Sigmoid colon (tissue), 7 donors: ENCODE data around the gene MYL12B. TPM values are rescaled to one million over a fixed set of nuclear protein-coding genes. Genes with fewer than 3 reads are reported as not detected.
"Not testable (repeated sequence)": the region's sequence is repeated elsewhere in the genome, so short reads cannot be mapped to it uniquely, and the experiment has no call there.

ENCODE experiments used
- DNase-seq: peaks from one replicate; pipeline ENCODE4 v3.0.0-alpha.2; 2019
- H3K27ac ChIP-seq, 4 donors: fragments of 200-600 bp; sonication (generic); one replicate each; pipeline ENCODE4 v1.5.1; 2016 to 2019; ENCODE audit warnings: mild to moderate bottlenecking in 1 of 4
- H3K27me3 ChIP-seq, 3 donors: fragments of 200-600 bp; sonication (generic); one replicate each; pipeline ENCODE4 v1.5.1; 2019; ENCODE audit warnings: mild to moderate bottlenecking in 1 of 3
- H3K36me3 ChIP-seq, 4 donors: fragments of 200-600 bp; sonication (generic); one replicate each; pipeline ENCODE4 v1.5.1; 2016 to 2019
- H3K4me1 ChIP-seq, 4 donors: fragments of 200-600 bp; sonication (generic); one replicate each; pipeline ENCODE4 v1.5.1; 2017 to 2019
- H3K4me3 ChIP-seq, 4 donors: fragments of 200-600 bp; sonication (generic); one replicate each; pipeline ENCODE4 v1.5.1; 2017 to 2019; ENCODE audit warnings: mild to moderate bottlenecking in 2 of 4, moderate library complexity in 1 of 4
- H3K9me3 ChIP-seq, 4 donors: fragments of 200-600 bp in 3 of 4; sonication (generic) in 3 of 4; one replicate each; pipeline versions ENCODE4 v1.5.1 to v1.6.1; 2013 to 2019
- EP300 ChIP-seq, 4 donors: sonication (generic); formaldehyde crosslinking; IDR thresholded peaks; one replicate each; pipeline ENCODE4 v1.6.1; 2017; ENCODE audit warnings: antibody characterized with exemption in 4 of 4
- POLR2A ChIP-seq, 2 donors: fragments of 450-650 bp; IDR thresholded peaks; one replicate each; pipeline ENCODE4 v1.6.1; 2016; ENCODE audit warnings: antibody characterized with exemption in 2 of 2, mild to moderate bottlenecking in 2 of 2, moderate library complexity in 2 of 2
- POLR2AphosphoS5 ChIP-seq, 4 donors: sonication (generic); formaldehyde crosslinking; IDR thresholded peaks; one replicate each; pipeline ENCODE4 v1.6.1; 2017; ENCODE audit warnings: antibody characterized with exemption in 4 of 4
- WGBS, 2 donors: extraction: QIAGEN DNeasy Blood & Tissue Kit; methylation state at CpG; one replicate each; pipeline ENCODE4 v1.1.7; 2013; 5-methylcytosine and 5-hydroxymethylcytosine counted together
- intact Hi-C: fragments of 100-400 bp; cut with DNase I; formaldehyde crosslinking; loops from one replicate; pipeline ENCODE4 v1.15.1; 2023
- polyA plus RNA-seq, 3 donors: library from polyadenylated mRNA; stranded (reverse); fragments of 200-250 nt; gene quantifications; one replicate each; pipeline ENCODE4 v1.2.3, GENCODE V29; 2013
- total RNA-seq, 4 donors: library from RNA; depleted of rRNA; stranded (reverse); fragments of >200 nt; gene quantifications; one replicate each; pipeline ENCODE4 v1.1.0, GENCODE V29; 2016
- TF ChIP-seq, protein P1 (sequence below), 4 experiments: fragments of 450-650 bp in 3 of 4; fragments of 200-600 bp in 1 of 4; IDR thresholded peaks; one replicate each; pipeline ENCODE4 v1.5.1; 2016 to 2019; ENCODE audit warnings: antibody characterized with exemption in 4 of 4, mild to moderate bottlenecking in 3 of 4, moderate library complexity in 2 of 4
- donor health status: healthy with polysubstance abuse.
- donor health status: Bipolar disorder and iron deficiency.
- donor health status: healthy.

MYL12B gene
- total and polyA plus RNA-seq, 7 donors = 155 to 1,674 (median 227) TPM

DNA sequence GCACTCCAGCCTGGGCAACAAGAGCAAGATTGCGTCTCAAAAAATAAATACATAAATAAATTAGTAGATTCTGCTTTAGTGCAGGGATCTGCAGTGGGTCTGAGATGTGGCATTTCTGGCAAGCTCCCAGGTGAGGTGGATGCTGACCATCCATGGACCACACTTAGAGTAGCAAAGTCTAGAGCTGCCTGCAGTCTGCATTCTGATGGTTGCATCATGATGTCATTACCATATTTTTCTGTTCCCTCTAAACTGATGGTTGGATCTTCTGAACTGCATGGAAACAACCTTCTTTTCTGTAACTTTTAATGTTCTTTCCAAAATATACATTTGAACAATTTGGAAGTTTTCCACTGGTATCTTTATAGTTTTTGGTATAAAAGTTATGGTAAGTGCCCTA, 42.9 kb downstream of the MYL12B start:
- Histone ChIP-seq H3K36me3 (no peaks in the 10 kb centered on the region), H3K4me1 (no peaks in the 10 kb centered on the region), H3K4me3 (no peak overlapping the region), H3K27me3 (no peaks in the 10 kb centered on the region), H3K9me3 (no peaks in the 10 kb centered on the region), H3K27ac (no peak overlapping the region)
- WGBS, 2 donors = 91 to 98% methylated on average over 1 of the region's 1 CpG
- TF ChIP-seq, protein P1, sequence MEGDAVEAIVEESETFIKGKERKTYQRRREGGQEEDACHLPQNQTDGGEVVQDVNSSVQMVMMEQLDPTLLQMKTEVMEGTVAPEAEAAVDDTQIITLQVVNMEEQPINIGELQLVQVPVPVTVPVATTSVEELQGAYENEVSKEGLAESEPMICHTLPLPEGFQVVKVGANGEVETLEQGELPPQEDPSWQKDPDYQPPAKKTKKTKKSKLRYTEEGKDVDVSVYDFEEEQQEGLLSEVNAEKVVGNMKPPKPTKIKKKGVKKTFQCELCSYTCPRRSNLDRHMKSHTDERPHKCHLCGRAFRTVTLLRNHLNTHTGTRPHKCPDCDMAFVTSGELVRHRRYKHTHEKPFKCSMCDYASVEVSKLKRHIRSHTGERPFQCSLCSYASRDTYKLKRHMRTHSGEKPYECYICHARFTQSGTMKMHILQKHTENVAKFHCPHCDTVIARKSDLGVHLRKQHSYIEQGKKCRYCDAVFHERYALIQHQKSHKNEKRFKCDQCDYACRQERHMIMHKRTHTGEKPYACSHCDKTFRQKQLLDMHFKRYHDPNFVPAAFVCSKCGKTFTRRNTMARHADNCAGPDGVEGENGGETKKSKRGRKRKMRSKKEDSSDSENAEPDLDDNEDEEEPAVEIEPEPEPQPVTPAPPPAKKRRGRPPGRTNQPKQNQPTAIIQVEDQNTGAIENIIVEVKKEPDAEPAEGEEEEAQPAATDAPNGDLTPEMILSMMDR (IDR thresholded peaks at IDR 0.05) = no peak
- no peak for TF ChIP-seq POLR2AphosphoS5 (IDR thresholded peaks at IDR 0.05)
- no peak for TF ChIP-seq EP300 (IDR thresholded peaks at IDR 0.05)
- no peak for TF ChIP-seq POLR2A (IDR thresholded peaks at IDR 0.05)
- intact Hi-C loops = no loop called here
- no peak for DNase-seq

GRCh38 chr18:3305354-3305762, 43.4 kb downstream of the MYL12B start:
- no peaks in the 10 kb centered on the region for H3K36me3 ChIP-seq
- H3K9me3 ChIP-seq = no peaks in the 10 kb centered on the region
- TF ChIP-seq POLR2AphosphoS5 (IDR thresholded peaks at IDR 0.05) (no peak), POLR2A (IDR thresholded peaks at IDR 0.05) (no peak), EP300 (IDR thresholded peaks at IDR 0.05) (no peak)
- TF ChIP-seq, protein P1 (IDR thresholded peaks at IDR 0.05) = no peak
- H3K4me3 ChIP-seq = no peak overlapping the region
- DNase-seq = no peak
- intact Hi-C loops = no loop called here
- no peak overlapping the region for H3K27ac ChIP-seq
- no peaks in the 10 kb centered on the region for H3K4me1 ChIP-seq
- no peaks in the 10 kb centered on the region for H3K27me3 ChIP-seq
- WGBS, 2 donors = 76 to 82% methylated on average over 7 of the region's 7 CpGs

GRCh38 chr18:3305933-3306332, 44.0 kb downstream of the MYL12B start:
- Histone ChIP-seq H3K9me3 (no peaks in the 10 kb centered on the region), H3K27me3 (no peaks in the 10 kb centered on the region), H3K36me3 (no peaks in the 10 kb centered on the region), H3K4me3 (no peak overlapping the region), H3K4me1 (no peaks in the 10 kb centered on the region), H3K27ac (no peak overlapping the region)
- TF ChIP-seq POLR2AphosphoS5 (IDR thresholded peaks at IDR 0.05) (no peak), POLR2A (IDR thresholded peaks at IDR 0.05) (no peak), EP300 (IDR thresholded peaks at IDR 0.05) (no peak)
- TF ChIP-seq, protein P1 (IDR thresholded peaks at IDR 0.05) = no peak
- no peak for DNase-seq
- WGBS, 2 donors = 58 to 76% methylated on average over 8 of the region's 8 CpGs
- intact Hi-C loops = no loop called here

DNA sequence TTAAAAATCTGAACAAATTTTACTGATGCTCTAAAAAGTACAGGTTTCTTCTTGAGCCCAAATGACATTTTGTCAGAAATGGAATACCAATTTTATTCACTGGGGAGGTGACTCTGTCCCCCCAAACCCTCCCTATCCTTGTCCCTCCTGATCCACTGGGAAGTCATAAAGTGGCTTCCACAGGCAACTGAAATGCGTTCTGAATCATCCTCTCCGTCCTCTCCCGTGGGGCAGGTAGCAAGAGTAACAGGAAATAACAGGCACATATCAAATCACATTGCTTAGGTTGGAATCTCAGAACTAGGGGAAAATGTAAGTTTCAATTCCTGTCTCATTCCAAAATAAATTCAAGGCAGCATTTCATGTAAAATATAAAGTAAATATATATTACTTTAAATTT, 44.5 kb downstream of the MYL12B start:
- Histone ChIP-seq H3K36me3 (no peaks in the 10 kb centered on the region), H3K9me3 (no peaks in the 10 kb centered on the region), H3K27ac (no peak overlapping the region), H3K4me3 (no peak overlapping the region), H3K4me1 (no peaks in the 10 kb centered on the region), H3K27me3 (no peaks in the 10 kb centered on the region)
- DNase-seq = no peak
- TF ChIP-seq, protein P1 (IDR thresholded peaks at IDR 0.05) = no peak
- TF ChIP-seq POLR2A (IDR thresholded peaks at IDR 0.05) = no peak
- no peak for TF ChIP-seq EP300 (IDR thresholded peaks at IDR 0.05)
- no peak for TF ChIP-seq POLR2AphosphoS5 (IDR thresholded peaks at IDR 0.05)
- intact Hi-C loops = no loop called here
- WGBS, 2 donors = 76 to 84% methylated on average over 3 of the region's 3 CpGs

DNA sequence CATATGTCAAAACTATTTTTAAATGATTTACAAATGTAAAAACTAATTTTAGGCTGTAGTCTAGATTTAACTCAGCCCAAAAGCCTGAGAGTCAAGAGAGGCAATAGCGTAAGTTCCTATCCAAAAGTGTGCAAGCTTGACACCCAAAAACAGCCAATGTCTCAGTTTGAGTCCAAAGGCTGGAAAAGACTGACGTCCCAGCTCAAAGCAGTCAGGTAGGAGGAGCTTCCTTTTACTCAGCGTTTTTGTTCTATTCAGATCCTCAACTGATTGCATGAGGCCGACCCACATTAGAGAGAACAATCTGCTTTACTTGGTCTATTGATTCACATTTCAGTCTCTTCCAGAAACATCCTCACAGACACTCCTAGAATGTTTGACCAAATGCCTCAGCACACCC, 51.8 kb downstream of the MYL12B start:
- H3K9me3 ChIP-seq = peaks cover 0 to 3% (median 0%) of the 10 kb centered on the region in 4 donors
- no peak for DNase-seq
- TF ChIP-seq EP300 (IDR thresholded peaks at IDR 0.05) (no peak), POLR2A (IDR thresholded peaks at IDR 0.05) (no peak), POLR2AphosphoS5 (IDR thresholded peaks at IDR 0.05) (no peak)
- TF ChIP-seq, protein P1 (IDR thresholded peaks at IDR 0.05) = no peak
- no peak overlapping the region for H3K4me3 ChIP-seq
- 59 to 60% methylated on average over 4 of the region's 4 CpGs for WGBS, 2 donors
- no peaks in the 10 kb centered on the region for H3K4me1 ChIP-seq
- H3K27ac ChIP-seq = no peak overlapping the region
- intact Hi-C loops = no loop called here
- no peaks in the 10 kb centered on the region for H3K27me3 ChIP-seq
- no peaks in the 10 kb centered on the region for H3K36me3 ChIP-seq

GRCh38 chr18:3315344-3315743, 53.4 kb downstream of the MYL12B start:
- H3K9me3 ChIP-seq, intact Hi-C loops, H3K4me1 ChIP-seq, H3K36me3 ChIP-seq, H3K4me3 ChIP-seq, DNase-seq, H3K27ac ChIP-seq, H3K27me3 ChIP-seq: not testable (repeated sequence)
- 91 to 97% methylated on average over 1 of the region's 1 CpG for WGBS, 2 donors
